AG09309 (cell line): Measurements from ENCODE around the gene HSD17B2.
A peak's percentile ranks its signal among the peaks of the same experiment; 100 is the strongest.

ENCODE experiments used
- DNase-seq: peaks from one replicate; pipeline ENCODE4 v3.0.0-alpha.2; 2010; ENCODE audit warnings: low read depth
- H3K4me3 ChIP-seq: 2 replicates; pipeline ENCODE4 v1.5.1; 2011; ENCODE audit warnings: mild to moderate bottlenecking, low read depth, low read length, moderate library complexity; ENCODE audit not compliant: control insufficient read depth
- CTCF ChIP-seq: IDR thresholded peaks from 2 replicates; pipeline ENCODE4 v1.5.1; 2011; ENCODE audit warnings: mild to moderate bottlenecking, low read depth, low read length, inconsistent platforms; ENCODE audit not compliant: insufficient read depth, control insufficient read depth; ENCODE audit errors: missing control alignments

Gene HSD17B2

GRCh38 chr16:81996664-81997509, 38.2 kb upstream of the HSD17B2 start:
- peak; percentile 41 for TF ChIP-seq CTCF
- DNase-seq = peak; percentile 40
- H3K4me3 ChIP-seq = no peak overlapping the region

GRCh38 chr16:81997738-81998137, 37.3 kb upstream of the HSD17B2 start:
- peak; percentile 55 for DNase-seq
- no peak overlapping the region for H3K4me3 ChIP-seq
- no peak for TF ChIP-seq CTCF

GRCh38 chr16:82002831-82003230, 32.2 kb upstream of the HSD17B2 start:
- TF ChIP-seq CTCF = no peak
- no peak for DNase-seq
- H3K4me3 ChIP-seq = no peak overlapping the region

GRCh38 chr16:82004601-82005000, 30.5 kb upstream of the HSD17B2 start:
- no peak for DNase-seq
- H3K4me3 ChIP-seq = no peak overlapping the region
- TF ChIP-seq CTCF = no peak

- no peak for DNase-seq
- TF ChIP-seq CTCF = no peak
- no peak overlapping the region for H3K4me3 ChIP-seq
These were observed 29.8 kb upstream of the HSD17B2 start for GRCh38 chr16:82005027-82005830.

GRCh38 chr16:82006036-82006435, 29.0 kb upstream of the HSD17B2 start:
- TF ChIP-seq CTCF = no peak
- DNase-seq = no peak

More at GRCh38 chr16:82006036-82006435, 29.0 kb upstream of the HSD17B2 start:
- no peak overlapping the region for H3K4me3 ChIP-seq
